B cell (primary cell): ENCODE results near the gene SULT1C4. TPM values are rescaled to one million over a fixed set of nuclear protein-coding genes. Genes with fewer than 3 reads are reported as not detected.

Experiments used
- ATAC-seq: fragments of 200-7000 bp; cut with Tn5 transposase; one replicate; pipeline ENCODE4 v1.10.0; 2021; ENCODE audit warnings: low read depth, mild to moderate bottlenecking, moderate number of reproducible peaks, moderate library complexity
- CTCF ChIA-PET: fragments of 350-600 bp; sonication (Branson Sonifier 250); formaldehyde crosslinking; loops from one replicate; lab custom pipeline; 2021; ENCODE audit warnings: antibody characterized with exemption, inconsistent platforms; lab: Charles Lee
- POLR2A ChIA-PET: fragments of 350-600 bp; sonication (Branson Sonifier 250); formaldehyde crosslinking; loops from one replicate; lab custom pipeline; 2021; ENCODE audit warnings: antibody characterized with exemption; lab: Charles Lee
- DNase-seq: peaks from one replicate; pipeline ENCODE4 v3.0.0; 2013
- H2AFZ ChIP-seq: 2 replicates; pipeline ENCODE4 v1.6.1; 2012; ENCODE audit warnings: mild to moderate bottlenecking, low read depth, low read length; ENCODE audit not compliant: insufficient read depth, poor library complexity, severe bottlenecking
- H3K27ac ChIP-seq, 2 donors: 1 replicate in 1 of 2; 2 replicates in 1 of 2; pipeline ENCODE4 v1.5.1; 2012 to 2013; ENCODE audit warnings: low read length in 2 of 2, mild to moderate bottlenecking in 2 of 2, moderate library complexity in 1 of 2
- H3K27me3 ChIP-seq, 4 experiments: fragments of 200-600 bp in 1 of 4; sonication (generic) in 1 of 4; replicated peaks in 1 of 4; 1 replicate in 2 of 4; 2 replicates in 2 of 4; pipeline versions ENCODE4 v1.6.1 to v1.7.0; 2013 to 2016; ENCODE audit warnings: low read length in 3 of 4, mild to moderate bottlenecking in 2 of 4, mixed read lengths in 1 of 4, moderate library complexity in 1 of 4; ENCODE audit not compliant: insufficient read depth in 4 of 4, control insufficient read depth in 3 of 4; ENCODE audit errors: control extremely low read depth in 1 of 4
- H3K36me3 ChIP-seq, 2 experiments: replicated peaks in 1 of 2; 1 replicate in 1 of 2; 2 replicates in 1 of 2; pipeline versions ENCODE4 v1.6.1 to v1.7.1; 2013; ENCODE audit warnings: low read length in 1 of 2; ENCODE audit not compliant: insufficient read depth in 2 of 2, control insufficient read depth in 1 of 2; ENCODE audit errors: control extremely low read depth in 1 of 2, extremely low read depth in 1 of 2
- H3K4me1 ChIP-seq, 2 donors: fragments of 200-600 bp in 1 of 2; sonication (generic) in 1 of 2; 1 replicate in 1 of 2; 2 replicates in 1 of 2; pipeline versions ENCODE4 v1.5.1 to v1.6.1; 2013 to 2017; ENCODE audit warnings: low read length in 2 of 2; ENCODE audit not compliant: control insufficient read depth in 2 of 2, insufficient read depth in 2 of 2
- H3K4me2 ChIP-seq: replicated peaks from 2 replicates; pipeline ENCODE3; 2012; ENCODE audit warnings: mild to moderate bottlenecking, low read depth, low read length; ENCODE audit not compliant: poor library complexity, severe bottlenecking
- H3K4me3 ChIP-seq, 5 experiments: fragments of 200-600 bp in 1 of 5; sonication (generic) in 1 of 5; 1 replicate in 3 of 5; 2 replicates in 2 of 5; pipeline versions ENCODE4 v1.5.1 to v1.7.0; 2011 to 2016; ENCODE audit warnings: low read length in 4 of 5, mild to moderate bottlenecking in 4 of 5, low read depth in 2 of 5, control low read depth in 1 of 5, moderate library complexity in 1 of 5; ENCODE audit not compliant: insufficient read depth in 1 of 5; ENCODE audit errors: control extremely low read depth in 1 of 5, extremely low read depth in 1 of 5
- H3K79me2 ChIP-seq: fragments of 200-600 bp; sonication (generic); one replicate; pipeline ENCODE4 v1.6.0; 2016; ENCODE audit warnings: low read length; ENCODE audit not compliant: control insufficient read depth, insufficient read depth
- H3K9ac ChIP-seq: fragments of 200-600 bp; sonication (generic); 2 replicates; pipeline ENCODE4 v1.6.1; 2017; ENCODE audit warnings: mild to moderate bottlenecking, low read length, moderate library complexity
- H3K9me3 ChIP-seq, 3 donors: one replicate each; pipeline versions ENCODE4 v1.6.1 to v1.7.1; 2013; ENCODE audit warnings: low read length in 2 of 3; ENCODE audit not compliant: control insufficient read depth in 2 of 3, insufficient read depth in 1 of 3; ENCODE audit errors: control extremely low read depth in 1 of 3
- H4K20me1 ChIP-seq: 2 replicates; pipeline ENCODE4 v1.6.0; 2012; ENCODE audit warnings: mild to moderate bottlenecking, low read length; ENCODE audit not compliant: insufficient read depth, control insufficient read depth, poor library complexity, severe bottlenecking
- H3K27ac Mint-ChIP-seq: one replicate; pipeline ENCODE4 v1.8.0; 2021; ENCODE audit warnings: mixed read lengths
- H3K27me3 Mint-ChIP-seq: one replicate; pipeline ENCODE4 v1.8.0; 2021; ENCODE audit warnings: mixed read lengths
- H3K4me1 Mint-ChIP-seq: one replicate; pipeline ENCODE4 v1.8.0; 2021; ENCODE audit warnings: mixed read lengths
- H3K4me3 Mint-ChIP-seq: one replicate; pipeline ENCODE4 v1.8.0; 2021; ENCODE audit warnings: mixed read lengths
- H3K9me3 Mint-ChIP-seq: one replicate; pipeline ENCODE4 v1.8.0; 2022; ENCODE audit warnings: mixed read lengths; ENCODE audit not compliant: insufficient read depth
- CTCF ChIP-seq: fragments of 200-600 bp; IDR thresholded peaks from one replicate; pipeline ENCODE4 v1.8.0; 2022; ENCODE audit warnings: antibody characterized with exemption, mild to moderate bottlenecking
- EZH2 ChIP-seq: IDR thresholded peaks from 2 replicates; pipeline ENCODE4 v1.6.1; 2012; ENCODE audit warnings: borderline replicate concordance, low read depth, mild to moderate bottlenecking, moderate library complexity, low read length; ENCODE audit not compliant: insufficient read depth, poor library complexity, severe bottlenecking
- WGBS: methylation state at CpG from one replicate; pipeline ENCODE4 v1.1.5; 2013; ENCODE audit warnings: missing lambda C conversion rate; ENCODE audit not compliant: insufficient coverage; 5-methylcytosine and 5-hydroxymethylcytosine counted together
- intact Hi-C: fragments of 100-400 bp; cut with micrococcal nuclease; formaldehyde crosslinking; loops from one replicate; pipeline ENCODE4 v1.10.0; 2022
- polyA plus RNA-seq: library from polyadenylated mRNA; depleted of rRNA; stranded (reverse); fragments of >200 nt; gene quantifications from 2 replicates; pipeline ENCODE4 v1.2.3, GENCODE V29; 2012
- total RNA-seq, 2 donors: library from RNA; stranded (reverse); fragments of 120-200 nt in 1 of 2; gene quantifications; 1 replicate in 1 of 2; 2 replicates in 1 of 2; pipeline versions ENCODE4 v1.2.3 to v1.2.4, GENCODE V29; 2013 to 2022

The SULT1C4 gene
- total and polyA plus RNA-seq, 2 donors (not counting 1 experiment from before 2014, with no cell fraction given), result not detected

GRCh38 chr2:108364676-108365297 is 13.0 kb upstream of the SULT1C4 start:
- intact Hi-C loops, result no loop called here
- WGBS, result 95% methylated on average over 5 of the region's 6 CpGs
- ATAC-seq, result no peak

GRCh38 chr2:108365656-108366055 is 12.1 kb upstream of the SULT1C4 start:
- Histone ChIP-seq H2AFZ (no peak overlapping the region), H3K27me3 (no peaks in the 10 kb centered on the region), H4K20me1 (no peaks in the 10 kb centered on the region), H3K9me3 (no peaks in the 10 kb centered on the region), H3K9ac (no peak overlapping the region), H3K4me3 (no peak overlapping the region), H3K79me2 (no peaks in the 10 kb centered on the region), H3K36me3 (no peaks in the 10 kb centered on the region), H3K4me2 (no peak overlapping the region), H3K4me1 (no peaks in the 10 kb centered on the region), H3K27ac (no peak overlapping the region)
- 100% methylated on average over 1 of the region's 3 CpGs for WGBS
- Mint-ChIP-seq H3K27me3 (peaks cover 8% of the 10 kb centered on the region), H3K27ac (no peak overlapping the region), H3K4me1 (peaks cover 9% of the 10 kb centered on the region), H3K4me3 (no peak overlapping the region), H3K9me3 (no peaks in the 10 kb centered on the region)
- intact Hi-C loops, result no loop called here
- POLR2A ChIA-PET, result no interaction called here
- DNase-seq (no peak), ATAC-seq (no peak)
- TF ChIP-seq EZH2, result no peak
- TF ChIP-seq CTCF, result no peak
- CTCF ChIA-PET, result no interaction called here

More at GRCh38 chr2:108364676-108365297, 13.0 kb upstream of the SULT1C4 start:
- Histone ChIP-seq H3K4me2 (no peak overlapping the region), H4K20me1 (no peaks in the 10 kb centered on the region), H3K27ac (no peak overlapping the region), H3K4me3 (no peak overlapping the region), H3K36me3 (no peaks in the 10 kb centered on the region), H3K9ac (no peak overlapping the region), H3K79me2 (no peaks in the 10 kb centered on the region), H3K9me3 (no peaks in the 10 kb centered on the region), H3K27me3 (no peaks in the 10 kb centered on the region), H2AFZ (no peak overlapping the region), H3K4me1 (no peaks in the 10 kb centered on the region)
- ChIA-PET CTCF (no interaction called here), POLR2A (no interaction called here)
- Mint-ChIP-seq H3K4me1 (peaks cover 9% of the 10 kb centered on the region), H3K4me3 (no peak overlapping the region), H3K27ac (no peak overlapping the region), H3K9me3 (no peaks in the 10 kb centered on the region), H3K27me3 (peaks cover 12% of the 10 kb centered on the region)
- TF ChIP-seq EZH2, result no peak
- no peak for TF ChIP-seq CTCF
- DNase-seq, result no peak
